Central memory CD8-positive, alpha-beta T cell (primary cell): ENCODE measurements around the gene THBS2.
"Not testable (repeated sequence)": the region's sequence is repeated elsewhere in the genome, so short reads cannot be mapped to it uniquely, and the experiment has no call there.

Experiments
- ATAC-seq: fragments of 150-1000 bp; cut with Tn5 transposase; replicated peaks from 2 replicates; pipeline ENCODE4 v1.10.0; 2022; ENCODE audit warnings: mild to moderate bottlenecking, moderate FRiP score, moderate number of reproducible peaks; ENCODE audit not compliant: poor library complexity, severe bottlenecking; ENCODE audit errors: extremely low read depth
- DNase-seq, 2 donors: peaks; one replicate each; pipeline ENCODE4 v3.0.0; 2021; ENCODE audit warnings: low spot score in 2 of 2
- H3K27ac Mint-ChIP-seq: one replicate; pipeline ENCODE4 v1.8.0; 2022; ENCODE audit warnings: low read depth, mild to moderate bottlenecking, moderate library complexity, mixed read lengths
- H3K27me3 Mint-ChIP-seq: one replicate; pipeline ENCODE4 v1.8.0; 2022; ENCODE audit warnings: mixed read lengths
- H3K36me3 Mint-ChIP-seq: one replicate; pipeline ENCODE4 v1.8.0; 2022; ENCODE audit warnings: mild to moderate bottlenecking, moderate library complexity, mixed read lengths; ENCODE audit not compliant: insufficient read depth
- H3K4me1 Mint-ChIP-seq: one replicate; pipeline ENCODE4 v1.8.0; 2022; ENCODE audit warnings: mixed read lengths
- H3K4me3 Mint-ChIP-seq: one replicate; pipeline ENCODE4 v1.8.0; 2022; ENCODE audit warnings: mild to moderate bottlenecking, moderate library complexity, mixed read lengths
- H3K9me3 Mint-ChIP-seq: one replicate; pipeline ENCODE4 v1.8.0; 2022; ENCODE audit warnings: mixed read lengths

Gene THBS2

DNA sequence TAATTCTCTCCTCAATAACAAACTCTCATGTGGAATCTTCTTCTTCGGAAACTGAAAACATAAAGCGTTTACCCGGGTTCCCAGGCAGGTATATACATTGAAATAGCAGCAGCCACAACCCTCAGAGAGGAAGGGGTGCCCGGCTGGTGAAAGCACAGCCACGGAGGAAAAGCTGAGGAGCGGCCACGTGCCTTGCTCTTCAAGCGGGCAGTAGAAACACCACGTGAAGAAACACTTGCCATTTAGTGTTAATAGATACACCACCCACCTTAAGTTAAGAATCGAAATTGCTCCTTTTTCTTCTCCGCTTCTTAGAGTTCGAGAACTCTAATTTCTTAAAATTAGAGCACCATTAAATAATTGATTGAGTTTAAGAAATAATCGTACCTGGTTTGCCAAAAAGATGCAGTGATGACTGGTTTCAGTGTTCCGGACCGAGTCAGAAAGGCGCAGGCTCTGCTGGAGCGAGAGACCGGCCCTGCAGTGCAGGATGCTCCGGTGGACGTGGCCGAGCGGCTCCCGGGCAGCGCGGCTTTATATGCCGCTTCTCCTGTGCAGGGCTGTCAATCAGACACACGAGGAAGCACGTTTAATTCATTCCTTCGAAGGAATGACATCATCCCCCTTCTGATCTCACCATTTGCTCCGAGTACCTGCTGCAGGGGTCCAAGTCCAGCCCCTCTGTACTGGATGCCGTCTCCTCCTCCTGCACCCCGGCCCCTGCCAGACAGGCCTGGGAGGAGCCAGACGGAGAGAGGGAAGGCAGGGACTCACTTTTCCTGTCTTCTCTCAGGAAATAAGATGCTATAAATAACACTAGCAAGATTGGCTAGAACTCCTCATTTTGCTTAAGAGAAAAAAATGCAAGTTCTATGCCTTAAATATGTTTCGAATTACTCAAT lies at the start of gene THBS2:
TSS of gene THBS2 (minus strand) at position 510 of the 902 bp plus-strand sequence. CDS start 3,062 bp downstream, outside the sequence.
- DNase-seq: no peak
- Mint-ChIP-seq H3K27ac (no peak within 1 kb of the TSS), H3K4me3 (peak within 1 kb of the TSS; percentile 42), H3K36me3 (no peaks in the 10 kb centered on the region), H3K9me3 (no peaks in the 10 kb centered on the region), H3K4me1 (peaks cover 14% of the 10 kb centered on the region), H3K27me3 (peaks cover 74% of the 10 kb centered on the region)
- no peak for ATAC-seq

GRCh38 chr6:169302716-169303115 lies 49.1 kb upstream of the THBS2 start:
- peaks cover 78% of the 10 kb centered on the region for H3K27me3 Mint-ChIP-seq
- no peak overlapping the region for H3K27ac Mint-ChIP-seq

DNA sequence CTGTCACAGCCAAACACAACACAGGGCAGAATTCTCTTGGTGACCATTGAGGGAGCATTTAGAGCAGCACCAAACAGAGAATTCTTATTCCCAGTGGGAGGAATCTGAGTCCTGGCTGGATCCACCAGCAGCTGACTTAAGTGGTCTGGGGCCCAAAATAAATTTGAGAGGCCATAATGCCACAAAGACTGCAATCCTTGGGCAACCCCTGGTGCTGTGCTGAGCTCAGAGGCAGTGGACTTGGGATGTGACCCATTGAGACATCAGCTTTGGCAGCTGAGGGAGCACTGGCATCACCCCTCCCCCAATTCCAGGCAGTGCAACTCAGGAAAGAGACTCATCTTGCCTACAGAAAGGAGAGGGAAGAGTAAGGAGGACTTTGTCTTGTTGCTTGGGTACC lies 48.6 kb upstream of the THBS2 start:
- no peak for DNase-seq
- Mint-ChIP-seq H3K9me3 (peaks cover 5% of the 10 kb centered on the region), H3K27me3 (peaks cover 81% of the 10 kb centered on the region), H3K36me3 (no peaks in the 10 kb centered on the region), H3K4me1 (no peaks in the 10 kb centered on the region), H3K27ac (no peak overlapping the region), H3K4me3 (no peak overlapping the region)
- ATAC-seq: no peak

More at GRCh38 chr6:169302716-169303115, 49.1 kb upstream of the THBS2 start:
- no peak for ATAC-seq
- H3K36me3 Mint-ChIP-seq: no peaks in the 10 kb centered on the region
- no peak overlapping the region for H3K4me3 Mint-ChIP-seq
- peaks cover 5% of the 10 kb centered on the region for H3K9me3 Mint-ChIP-seq
- no peak for DNase-seq
- H3K4me1 Mint-ChIP-seq: no peaks in the 10 kb centered on the region

DNA sequence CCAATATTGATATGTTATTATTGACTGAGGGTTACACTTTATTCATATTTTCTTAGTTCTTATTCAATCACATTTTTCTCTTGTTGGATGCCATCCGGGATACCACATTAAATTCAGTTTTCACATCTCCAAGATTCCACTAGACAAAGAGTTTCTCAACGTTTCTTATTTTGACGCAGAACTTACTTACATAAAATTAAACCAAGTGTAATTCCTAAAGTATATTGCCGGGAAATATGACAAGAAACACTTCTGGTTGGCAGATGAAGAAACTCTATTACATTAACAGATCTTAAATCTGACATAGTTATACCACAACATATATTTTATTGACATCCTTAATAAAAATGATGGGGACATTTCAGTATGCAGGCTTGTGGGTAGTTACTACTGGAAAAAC lies 47.3 kb upstream of the THBS2 start:
- Mint-ChIP-seq H3K4me3 (no peak overlapping the region), H3K36me3 (no peaks in the 10 kb centered on the region), H3K9me3 (peaks cover 5% of the 10 kb centered on the region), H3K27me3 (peaks cover 85% of the 10 kb centered on the region), H3K27ac (no peak overlapping the region), H3K4me1 (no peaks in the 10 kb centered on the region)
- no peak for DNase-seq
- ATAC-seq: no peak

GRCh38 chr6:169298626-169299025 lies 45.0 kb upstream of the THBS2 start:
- not testable (repeated sequence) for H3K4me3 Mint-ChIP-seq, H3K4me1 Mint-ChIP-seq, H3K36me3 Mint-ChIP-seq, H3K9me3 Mint-ChIP-seq, ATAC-seq, DNase-seq, H3K27ac Mint-ChIP-seq
- peaks cover 80% of the 10 kb centered on the region for H3K27me3 Mint-ChIP-seq

- ATAC-seq (no peak), DNase-seq (no peak)
- no peak overlapping the region for H3K27ac Mint-ChIP-seq
- no peaks in the 10 kb centered on the region for H3K9me3 Mint-ChIP-seq
- no peaks in the 10 kb centered on the region for H3K4me1 Mint-ChIP-seq
- no peaks in the 10 kb centered on the region for H3K36me3 Mint-ChIP-seq
- H3K27me3 Mint-ChIP-seq: peaks cover 77% of the 10 kb centered on the region
- no peak overlapping the region for H3K4me3 Mint-ChIP-seq
These were observed 43.0 kb upstream of the THBS2 start for GRCh38 chr6:169296622-169297021.

DNA sequence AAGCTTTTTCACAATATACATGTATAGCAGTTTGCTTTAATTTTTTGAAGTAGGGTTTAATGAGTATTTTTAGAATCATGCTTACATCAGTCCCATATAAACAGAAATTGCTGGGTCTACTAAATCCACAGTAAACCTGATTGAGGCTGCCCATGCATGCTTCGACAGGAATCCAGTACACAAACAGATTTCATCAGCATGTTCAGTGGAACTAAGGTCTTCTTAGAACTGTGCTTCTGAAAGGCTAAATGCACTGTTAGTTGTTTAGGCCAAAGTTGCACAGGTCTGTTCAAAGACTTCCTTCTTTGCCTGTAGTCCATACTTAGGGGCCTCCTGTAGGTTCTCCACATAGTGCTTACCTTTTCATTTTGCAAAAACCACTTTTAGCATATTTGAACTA lies 42.5 kb upstream of the THBS2 start:
- H3K4me1 Mint-ChIP-seq: no peaks in the 10 kb centered on the region
- no peaks in the 10 kb centered on the region for H3K9me3 Mint-ChIP-seq
- H3K27me3 Mint-ChIP-seq: peaks cover 78% of the 10 kb centered on the region
- H3K27ac Mint-ChIP-seq: no peak overlapping the region
- no peak overlapping the region for H3K4me3 Mint-ChIP-seq
- no peak for DNase-seq
- no peak for ATAC-seq
- H3K36me3 Mint-ChIP-seq: no peaks in the 10 kb centered on the region

GRCh38 chr6:169293196-169293595 lies 39.5 kb upstream of the THBS2 start:
- no peak for DNase-seq
- H3K27me3 Mint-ChIP-seq: peaks cover 62% of the 10 kb centered on the region
- no peak overlapping the region for H3K27ac Mint-ChIP-seq

DNA sequence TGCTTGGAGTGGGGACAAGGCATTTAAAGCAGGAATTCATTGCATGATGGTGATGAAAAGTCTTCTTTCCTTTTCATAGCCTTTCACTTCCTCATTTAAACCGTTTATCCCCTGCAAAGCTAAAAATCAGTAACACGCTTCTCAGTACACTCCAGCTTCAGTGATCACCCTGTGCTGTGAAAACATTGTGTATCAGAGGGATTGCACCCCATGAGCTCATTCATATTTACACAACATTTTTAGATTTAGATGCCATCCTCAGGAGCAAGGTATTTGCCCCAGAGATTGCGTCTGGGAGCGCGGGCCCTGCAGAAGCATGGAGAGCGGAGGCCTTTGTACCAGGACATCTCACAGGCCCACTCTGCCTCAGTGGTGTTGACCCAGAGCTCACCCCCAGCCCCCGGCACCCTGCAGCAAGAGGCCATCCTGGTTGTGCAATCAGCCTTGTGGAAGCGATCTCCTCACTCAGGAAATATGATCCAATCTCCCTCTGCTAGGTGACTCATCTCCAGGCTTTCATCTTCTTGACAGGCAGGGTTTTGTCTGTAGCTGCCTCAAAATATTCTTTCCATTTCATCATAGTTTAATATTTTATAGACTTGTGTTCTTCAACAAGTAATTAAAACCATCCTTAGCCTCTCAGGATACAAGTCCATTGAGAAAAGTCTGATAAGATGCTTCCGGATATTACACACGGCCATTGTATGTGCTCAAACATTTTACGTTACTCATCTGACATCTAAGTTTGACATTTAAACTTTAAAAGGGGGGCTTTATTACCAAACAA lies 38.9 kb upstream of the THBS2 start:
- Mint-ChIP-seq H3K9me3 (no peaks in the 10 kb centered on the region), H3K4me1 (no peaks in the 10 kb centered on the region), H3K4me3 (no peak overlapping the region), H3K27ac (no peak overlapping the region), H3K27me3 (peaks cover 56% of the 10 kb centered on the region), H3K36me3 (no peaks in the 10 kb centered on the region)
- no peak for DNase-seq
- no peak for ATAC-seq

More at GRCh38 chr6:169293196-169293595, 39.5 kb upstream of the THBS2 start:
- Mint-ChIP-seq H3K36me3 (no peaks in the 10 kb centered on the region), H3K9me3 (no peaks in the 10 kb centered on the region), H3K4me1 (no peaks in the 10 kb centered on the region), H3K4me3 (no peak overlapping the region)
- no peak for ATAC-seq

DNA sequence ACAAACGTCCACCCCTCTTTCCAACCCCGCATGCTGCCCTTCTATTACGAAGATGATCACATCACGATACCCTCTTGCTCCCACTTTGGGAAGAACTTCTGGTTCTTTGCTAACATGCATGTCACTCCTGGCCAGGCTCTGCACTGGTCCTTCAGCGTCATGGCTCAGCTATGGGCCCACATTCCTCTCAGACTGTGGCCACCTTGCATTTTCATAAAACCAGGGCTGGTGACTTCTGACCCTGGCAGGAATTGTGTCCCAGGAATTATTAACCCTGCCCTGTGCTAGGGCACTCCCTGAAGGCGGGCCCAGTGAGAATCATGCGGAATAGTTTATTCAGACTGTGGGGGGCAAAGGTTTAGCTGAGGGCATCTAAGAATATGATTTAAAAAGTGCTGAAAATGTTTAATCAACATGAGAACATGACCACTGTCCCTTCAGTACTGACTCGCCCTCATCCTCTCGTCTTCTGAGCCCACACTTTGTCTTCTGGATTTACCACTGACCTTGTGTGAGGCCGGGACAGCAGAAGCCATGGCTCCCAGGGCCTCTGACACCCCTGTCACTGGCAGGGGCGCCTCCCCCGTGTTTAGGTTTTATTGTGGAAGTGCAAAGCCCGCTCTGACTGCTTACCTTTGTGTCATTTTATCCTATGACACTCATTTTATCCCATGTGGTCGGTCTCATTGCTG lies 38.1 kb upstream of the THBS2 start:
- Mint-ChIP-seq H3K36me3 (no peaks in the 10 kb centered on the region), H3K4me3 (no peak overlapping the region), H3K27ac (no peak overlapping the region), H3K9me3 (no peaks in the 10 kb centered on the region), H3K27me3 (peaks cover 50% of the 10 kb centered on the region), H3K4me1 (no peaks in the 10 kb centered on the region)
- ATAC-seq (no peak), DNase-seq (no peak)

GRCh38 chr6:169291148-169291547 lies 37.5 kb upstream of the THBS2 start:
- H3K27ac Mint-ChIP-seq: no peak overlapping the region
- DNase-seq (no peak), ATAC-seq (no peak)
- no peaks in the 10 kb centered on the region for H3K4me1 Mint-ChIP-seq
- no peak overlapping the region for H3K4me3 Mint-ChIP-seq
- H3K27me3 Mint-ChIP-seq: peaks cover 45% of the 10 kb centered on the region
- H3K36me3 Mint-ChIP-seq: no peaks in the 10 kb centered on the region
- no peaks in the 10 kb centered on the region for H3K9me3 Mint-ChIP-seq

DNA sequence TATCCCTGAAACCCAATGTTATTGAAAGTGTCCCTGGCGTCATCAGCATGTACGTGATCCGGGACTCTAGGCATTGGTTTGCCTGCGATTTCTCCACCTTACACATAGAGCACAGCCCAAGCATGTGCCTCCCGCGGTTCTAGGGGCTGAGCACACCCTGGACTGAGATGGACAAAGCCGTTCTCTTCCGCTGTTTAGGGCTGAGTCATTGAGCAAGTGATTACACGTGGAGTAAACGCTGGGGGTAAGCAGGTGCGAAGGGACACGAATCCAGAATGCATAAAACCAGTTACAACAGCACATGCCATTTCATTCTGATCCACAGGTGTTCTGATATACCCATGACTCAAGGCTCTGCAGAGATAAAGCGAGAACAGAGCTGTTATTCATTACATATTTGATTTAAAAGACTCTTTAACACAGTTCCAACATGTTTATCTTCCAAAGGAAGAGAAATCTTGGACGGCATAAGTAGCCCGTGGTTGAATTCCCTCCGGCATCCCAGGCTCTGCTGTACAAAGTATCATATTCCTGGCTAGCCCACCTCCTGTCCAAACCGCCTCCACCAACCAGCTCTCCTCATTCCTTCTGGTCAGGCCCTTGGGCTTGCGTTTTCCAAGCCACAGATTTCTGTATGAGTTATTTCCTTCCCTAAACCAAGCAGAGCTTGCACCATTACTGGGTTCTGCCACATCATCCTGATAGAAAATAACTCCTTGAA lies 36.1 kb upstream of the THBS2 start:
- no peak for ATAC-seq
- no peak overlapping the region for H3K27ac Mint-ChIP-seq
- no peak for DNase-seq
- H3K9me3 Mint-ChIP-seq: no peaks in the 10 kb centered on the region
- no peak overlapping the region for H3K4me3 Mint-ChIP-seq
- no peaks in the 10 kb centered on the region for H3K4me1 Mint-ChIP-seq
- peaks cover 39% of the 10 kb centered on the region for H3K27me3 Mint-ChIP-seq
- no peaks in the 10 kb centered on the region for H3K36me3 Mint-ChIP-seq
